ENCODE data around the gene GATA3.

GATA3 gene

GRCh38 chr10:8078027-8078426 is 23.5 kb downstream of the GATA3 start:
- no peak for TF ChIP-seq CTCF (IDR thresholded peaks at IDR 0.05; ENCODE audit: low read depth, low read length)
- H3K4me3 ChIP-seq (replicated peaks in 1 of 2; ENCODE audit: low read depth in 2 of 2, low read length in 2 of 2), result no peak overlapping the region
- no peak for DNase-seq (ENCODE audit: low read depth in 2 of 2)

- peak in 1 of 2 donors; percentile 8 for DNase-seq (ENCODE audit: low read depth in 2 of 2)
- no peak for TF ChIP-seq CTCF (IDR thresholded peaks at IDR 0.05; ENCODE audit: low read depth, low read length)
- no peak overlapping the region for H3K4me3 ChIP-seq (replicated peaks in 1 of 2; ENCODE audit: low read depth in 2 of 2, low read length in 2 of 2)
Measured at GRCh38 chr10:8079126-8079525, 24.6 kb downstream of the GATA3 start.

- TF ChIP-seq CTCF (IDR thresholded peaks at IDR 0.05; ENCODE audit: low read depth, low read length), result no peak
- DNase-seq (ENCODE audit: low read depth in 2 of 2), result no peak
- no peak overlapping the region for H3K4me3 ChIP-seq (replicated peaks in 1 of 2; ENCODE audit: low read depth in 2 of 2, low read length in 2 of 2)
Measured at GRCh38 chr10:8084799-8085198, 30.3 kb downstream of the GATA3 start.

- H3K4me3 ChIP-seq (replicated peaks in 1 of 2; ENCODE audit: low read depth in 2 of 2, low read length in 2 of 2), result no peak overlapping the region
- TF ChIP-seq CTCF (IDR thresholded peaks at IDR 0.05; ENCODE audit: low read depth, low read length), result no peak
- DNase-seq (ENCODE audit: low read depth in 2 of 2), result no peak
Measured at GRCh38 chr10:8085251-8085650, 30.8 kb downstream of the GATA3 start.

GRCh38 chr10:8086315-8086714 is 31.8 kb downstream of the GATA3 start:
- DNase-seq (ENCODE audit: low read depth in 2 of 2), result no peak
- no peak overlapping the region for H3K4me3 ChIP-seq (replicated peaks in 1 of 2; ENCODE audit: low read depth in 2 of 2, low read length in 2 of 2)
- no peak for TF ChIP-seq CTCF (IDR thresholded peaks at IDR 0.05; ENCODE audit: low read depth, low read length)

- H3K4me3 ChIP-seq (replicated peaks in 1 of 2; ENCODE audit: low read depth in 2 of 2, low read length in 2 of 2), result no peak overlapping the region
- DNase-seq (ENCODE audit: low read depth in 2 of 2), result no peak
- TF ChIP-seq CTCF (IDR thresholded peaks at IDR 0.05; ENCODE audit: low read depth, low read length), result no peak
Measured at GRCh38 chr10:8088504-8088903, 34.0 kb downstream of the GATA3 start.

- TF ChIP-seq CTCF (IDR thresholded peaks at IDR 0.05; ENCODE audit: low read depth, low read length), result no peak
- no peak overlapping the region for H3K4me3 ChIP-seq (replicated peaks in 1 of 2; ENCODE audit: low read depth in 2 of 2, low read length in 2 of 2)
- no peak for DNase-seq (ENCODE audit: low read depth in 2 of 2)
Measured at GRCh38 chr10:8092428-8092827, 37.9 kb downstream of the GATA3 start.

Measured in cardiac fibroblast (primary cell).